B cell (primary cell): ENCODE measurements around the gene CDKAL1.

ENCODE experiments used
- CTCF ChIP-seq: fragments of 200-600 bp; IDR thresholded peaks from one replicate; pipeline ENCODE4 v1.8.0; 2022; ENCODE audit warnings: antibody characterized with exemption, mild to moderate bottlenecking
- EZH2 ChIP-seq: IDR thresholded peaks from 2 replicates; pipeline ENCODE4 v1.6.1; 2012; ENCODE audit warnings: borderline replicate concordance, low read depth, mild to moderate bottlenecking, moderate library complexity, low read length; ENCODE audit not compliant: insufficient read depth, poor library complexity, severe bottlenecking

- TF ChIP-seq CTCF (no peak), EZH2 (no peak)
Measured at GRCh38 chr6:20866935-20867703, 332.9 kb downstream of the CDKAL1 start.
